ENCODE measurements around the gene SAMSN1.

DNA sequence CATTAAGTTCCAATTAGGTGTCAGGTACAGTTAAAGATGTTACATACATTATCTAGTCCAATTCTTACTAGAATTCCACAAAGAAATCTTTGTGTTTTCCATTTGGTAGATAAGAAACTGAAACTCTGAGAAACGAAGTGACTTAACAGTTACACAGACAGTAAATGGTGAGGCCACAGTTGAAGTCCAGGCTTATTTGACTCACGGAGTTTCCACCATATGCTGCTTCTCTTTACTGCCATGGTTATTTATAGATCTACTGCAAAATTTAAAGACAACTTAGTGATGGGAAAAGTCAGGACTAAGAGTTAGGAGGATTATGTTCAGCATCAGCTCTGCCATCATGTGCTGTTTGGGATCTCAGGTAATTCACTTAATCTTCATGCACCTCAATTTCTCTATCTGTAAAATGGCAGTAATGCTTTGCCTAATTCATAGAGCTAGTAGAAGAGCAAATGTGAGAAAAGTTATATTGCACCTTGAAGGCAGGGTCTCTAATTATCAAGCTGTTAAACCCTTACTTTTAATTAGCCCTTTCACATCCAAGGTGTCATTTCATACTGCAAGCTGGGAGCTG, 26.2 kb upstream of the SAMSN1 start:
- TF ChIP-seq, protein P1, sequence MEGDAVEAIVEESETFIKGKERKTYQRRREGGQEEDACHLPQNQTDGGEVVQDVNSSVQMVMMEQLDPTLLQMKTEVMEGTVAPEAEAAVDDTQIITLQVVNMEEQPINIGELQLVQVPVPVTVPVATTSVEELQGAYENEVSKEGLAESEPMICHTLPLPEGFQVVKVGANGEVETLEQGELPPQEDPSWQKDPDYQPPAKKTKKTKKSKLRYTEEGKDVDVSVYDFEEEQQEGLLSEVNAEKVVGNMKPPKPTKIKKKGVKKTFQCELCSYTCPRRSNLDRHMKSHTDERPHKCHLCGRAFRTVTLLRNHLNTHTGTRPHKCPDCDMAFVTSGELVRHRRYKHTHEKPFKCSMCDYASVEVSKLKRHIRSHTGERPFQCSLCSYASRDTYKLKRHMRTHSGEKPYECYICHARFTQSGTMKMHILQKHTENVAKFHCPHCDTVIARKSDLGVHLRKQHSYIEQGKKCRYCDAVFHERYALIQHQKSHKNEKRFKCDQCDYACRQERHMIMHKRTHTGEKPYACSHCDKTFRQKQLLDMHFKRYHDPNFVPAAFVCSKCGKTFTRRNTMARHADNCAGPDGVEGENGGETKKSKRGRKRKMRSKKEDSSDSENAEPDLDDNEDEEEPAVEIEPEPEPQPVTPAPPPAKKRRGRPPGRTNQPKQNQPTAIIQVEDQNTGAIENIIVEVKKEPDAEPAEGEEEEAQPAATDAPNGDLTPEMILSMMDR (IDR thresholded peaks at IDR 0.05): no peak
- TF ChIP-seq POLR2A (IDR thresholded peaks at IDR 0.05) (no peak), EP300 (IDR thresholded peaks at IDR 0.05) (no peak), POLR2AphosphoS5 (IDR thresholded peaks at IDR 0.05) (no peak)

Data from gastroesophageal sphincter (tissue), 3 donors.